ENCODE results near the gene MAN1C1. TPM values are rescaled to one million over a fixed set of nuclear protein-coding genes. Genes with fewer than 3 reads are reported as not detected.
A peak's percentile ranks its signal among the peaks of the same experiment; 100 is the strongest.

The MAN1C1 gene
- total RNA-seq, 1 donor from 2014 or later: 9.1 TPM

DNA sequence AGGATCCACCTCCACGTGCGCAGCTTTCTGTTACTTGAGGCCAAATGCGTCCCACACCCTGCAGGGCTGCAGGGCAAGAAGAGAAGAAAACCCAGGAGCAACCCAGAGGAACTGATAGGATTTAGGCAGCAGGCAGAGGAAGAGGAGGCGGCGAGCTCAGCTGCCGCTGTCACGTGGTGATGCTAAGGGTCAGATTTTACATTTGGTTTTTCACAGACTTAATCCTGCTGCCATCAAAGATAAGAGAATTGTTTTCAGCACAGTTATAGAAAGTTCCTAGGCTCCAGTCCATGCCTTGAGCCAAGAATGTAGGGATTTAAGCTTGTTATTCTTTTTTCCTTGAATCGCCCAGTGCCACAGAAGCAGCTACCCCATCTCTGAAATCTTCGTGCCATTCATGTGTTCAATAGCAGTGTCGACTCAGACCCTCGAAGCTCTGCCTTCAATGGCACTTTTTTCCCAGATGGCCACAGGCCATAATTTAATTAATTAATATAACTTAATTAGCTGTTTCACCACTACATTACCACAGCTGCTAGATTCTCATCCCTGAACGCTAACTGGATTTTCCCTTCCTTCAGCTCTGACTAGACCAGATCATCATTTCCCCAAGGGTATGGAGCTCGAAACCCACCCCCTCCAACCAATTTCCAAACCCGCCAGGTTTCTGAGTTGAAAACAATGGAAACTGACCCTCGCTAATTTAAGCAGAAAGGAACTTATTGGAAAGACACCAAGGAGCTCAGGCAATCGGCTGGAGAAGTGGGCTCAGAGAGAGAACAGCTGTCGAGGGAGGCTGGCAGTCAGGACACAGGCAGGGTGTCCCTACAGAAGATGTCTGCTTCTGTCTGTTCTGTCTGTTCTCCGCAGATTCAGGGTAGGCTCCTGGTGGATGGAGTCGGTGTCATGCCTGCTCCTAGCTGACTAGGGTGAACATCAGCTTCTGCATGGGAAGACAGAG, 37.0 kb upstream of the MAN1C1 start:
- H3K27me3 Mint-ChIP-seq: peaks cover 10% of the 10 kb centered on the region
- no peak for TF ChIP-seq CTCF (conservative IDR thresholded peaks at IDR 0.05)
- H3K9me3 Mint-ChIP-seq: peaks cover 7% of the 10 kb centered on the region
- H3K4me1 Mint-ChIP-seq (ENCODE audit: unreplicated experiment): peaks cover under 1% of the 10 kb centered on the region
- no peak for DNase-seq (ENCODE audit: extremely low spot score, unreplicated experiment)
- peak overlapping the region; percentile 13 for H3K27ac Mint-ChIP-seq
- peaks cover 3% of the 10 kb centered on the region for H3K36me3 Mint-ChIP-seq
- H3K4me3 Mint-ChIP-seq: no peak overlapping the region

DNA sequence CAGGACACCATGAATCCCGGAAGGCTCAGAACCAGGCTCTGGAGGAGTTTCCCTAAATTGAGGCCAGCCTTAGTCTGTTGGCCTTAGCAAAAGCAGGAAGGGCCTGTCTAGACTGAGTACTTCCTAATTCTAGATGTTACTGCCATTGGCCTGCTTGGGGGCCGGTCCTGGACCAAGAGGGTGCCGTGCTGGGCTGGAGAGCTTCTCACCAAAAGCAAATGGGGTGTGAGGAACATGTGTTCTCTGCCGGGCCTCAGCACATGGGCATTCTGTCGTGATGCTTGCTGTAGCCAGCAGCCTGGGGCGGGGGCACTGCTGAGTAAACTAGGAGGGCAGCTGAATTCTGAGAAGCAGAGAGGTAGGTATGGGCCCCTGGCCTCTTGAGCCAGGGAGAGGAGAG, 35.7 kb upstream of the MAN1C1 start:
- H3K27me3 Mint-ChIP-seq: peaks cover 10% of the 10 kb centered on the region
- no peak for TF ChIP-seq CTCF (conservative IDR thresholded peaks at IDR 0.05)
- H3K27ac Mint-ChIP-seq: no peak overlapping the region
- H3K4me1 Mint-ChIP-seq (ENCODE audit: unreplicated experiment): peaks cover 6% of the 10 kb centered on the region
- H3K36me3 Mint-ChIP-seq: peaks cover 3% of the 10 kb centered on the region
- H3K4me3 Mint-ChIP-seq: peak overlapping the region; percentile 20
- DNase-seq (ENCODE audit: extremely low spot score, unreplicated experiment): no peak
- peaks cover 7% of the 10 kb centered on the region for H3K9me3 Mint-ChIP-seq

- peaks cover 6% of the 10 kb centered on the region for H3K4me1 Mint-ChIP-seq (ENCODE audit: unreplicated experiment)
- no peak for DNase-seq (ENCODE audit: extremely low spot score, unreplicated experiment)
- H3K36me3 Mint-ChIP-seq: peaks cover 3% of the 10 kb centered on the region
- no peak overlapping the region for H3K27ac Mint-ChIP-seq
- no peak for TF ChIP-seq CTCF (conservative IDR thresholded peaks at IDR 0.05)
- H3K9me3 Mint-ChIP-seq: peaks cover 7% of the 10 kb centered on the region
- peaks cover 10% of the 10 kb centered on the region for H3K27me3 Mint-ChIP-seq
- no peak overlapping the region for H3K4me3 Mint-ChIP-seq
These were observed 34.8 kb upstream of the MAN1C1 start for GRCh38 chr1:25581764-25582163.

DNA sequence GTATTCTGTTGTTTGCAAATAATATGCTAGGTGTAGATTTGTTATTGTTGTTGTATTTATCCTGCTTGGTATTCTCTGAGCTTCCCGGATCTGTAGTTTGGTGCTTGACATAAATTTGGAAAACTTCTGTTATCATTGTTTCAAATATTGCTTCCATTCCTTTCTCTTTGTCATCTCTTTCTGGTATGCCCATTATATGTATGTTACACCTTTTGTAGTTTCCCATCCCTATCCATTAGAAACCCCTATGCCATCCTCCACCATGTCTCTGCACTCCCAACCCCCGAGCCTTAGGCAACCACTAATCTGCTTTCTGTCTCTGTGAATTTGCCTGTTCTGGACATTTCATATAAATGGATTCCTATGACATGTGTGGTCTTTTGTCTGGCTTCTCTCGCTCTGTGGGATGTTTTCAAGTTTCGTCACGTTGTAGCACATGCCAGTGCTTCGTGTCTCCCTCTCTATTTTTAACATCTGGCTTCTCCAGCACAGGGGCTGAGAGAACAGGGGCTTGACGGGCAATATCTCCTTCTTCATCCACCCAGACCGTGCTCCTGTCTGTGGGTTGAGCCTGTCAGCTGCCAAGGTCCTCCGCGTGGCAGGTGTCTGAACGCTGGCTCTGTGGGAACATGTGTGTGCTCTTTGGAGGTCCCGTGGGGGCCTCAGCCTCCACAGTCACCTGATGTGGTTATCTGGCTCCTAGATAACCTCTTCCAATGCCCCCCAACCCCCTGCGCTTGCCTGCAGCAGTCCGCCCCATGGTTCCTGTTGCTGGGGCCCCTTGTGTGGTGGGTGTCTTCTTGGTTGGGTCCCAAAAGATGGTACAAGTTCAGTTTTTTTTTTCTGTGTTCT, 32.8 kb upstream of the MAN1C1 start:
- peaks cover 10% of the 10 kb centered on the region for H3K27me3 Mint-ChIP-seq
- no peak for TF ChIP-seq CTCF (conservative IDR thresholded peaks at IDR 0.05)
- no peak overlapping the region for H3K4me3 Mint-ChIP-seq
- peaks cover 16% of the 10 kb centered on the region for H3K4me1 Mint-ChIP-seq (ENCODE audit: unreplicated experiment)
- DNase-seq (ENCODE audit: extremely low spot score, unreplicated experiment): no peak
- peaks cover 7% of the 10 kb centered on the region for H3K9me3 Mint-ChIP-seq
- H3K27ac Mint-ChIP-seq: peak overlapping the region; percentile 46
- H3K36me3 Mint-ChIP-seq: peaks cover 3% of the 10 kb centered on the region

DNA sequence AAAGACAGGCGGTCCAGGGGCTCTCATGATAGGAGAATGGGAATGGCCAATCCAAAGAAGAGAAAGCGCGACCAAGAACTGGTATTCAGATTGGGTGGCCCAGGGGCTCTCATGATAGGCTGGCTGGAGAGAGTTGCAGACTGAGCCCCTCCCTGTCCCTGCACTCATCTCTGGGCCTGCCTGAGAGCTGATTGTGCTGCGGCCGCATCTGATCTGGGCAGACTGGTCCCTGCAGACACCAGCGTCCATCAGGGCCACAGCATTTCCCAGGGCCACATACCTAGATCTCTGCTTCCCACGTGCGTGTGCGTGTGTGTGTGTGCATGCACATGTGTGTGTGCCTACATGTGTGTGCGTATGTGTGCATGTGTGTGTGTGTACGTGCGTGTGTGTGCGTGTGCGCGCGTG, 30.4 kb upstream of the MAN1C1 start:
- Mint-ChIP-seq H3K27ac (no peak overlapping the region), H3K9me3 (peaks cover 7% of the 10 kb centered on the region), H3K27me3 (peaks cover 7% of the 10 kb centered on the region), H3K36me3 (peaks cover 3% of the 10 kb centered on the region), H3K4me3 (no peak overlapping the region), H3K4me1 (ENCODE audit: unreplicated experiment) (peaks cover 22% of the 10 kb centered on the region)
- no peak for TF ChIP-seq CTCF (conservative IDR thresholded peaks at IDR 0.05)
- no peak for DNase-seq (ENCODE audit: extremely low spot score, unreplicated experiment)

Data from type B pancreatic cell (in vitro differentiated cells).